ENCODE results near the gene ZCCHC14.

The ZCCHC14 gene

DNA sequence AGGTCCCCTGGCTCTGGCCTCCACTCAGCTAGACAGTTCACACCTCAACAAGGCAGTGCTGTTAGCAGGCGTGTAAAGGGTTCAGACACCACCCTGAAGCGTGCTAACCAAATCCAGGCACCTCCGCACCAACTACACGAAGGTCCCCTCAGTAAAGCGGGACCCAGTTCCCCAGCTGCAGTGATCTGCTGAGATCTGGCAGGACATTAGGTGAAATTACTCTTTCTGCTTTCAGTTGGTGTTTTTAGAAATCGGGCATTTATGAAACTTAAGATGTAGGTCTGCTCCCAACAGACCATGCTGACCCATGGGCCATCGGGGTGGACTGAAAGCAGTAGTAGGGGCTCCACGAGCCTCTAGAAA, 136.4 kb downstream of the ZCCHC14 start:
- no peak for FAIRE-seq

All from endometrium (tissue), 2 donors.